GM10248 (cell line): ENCODE measurements around the gene CPM.

Source experiments
- CTCF ChIA-PET: fragments of 300-600 bp; sonication (Branson Sonifier 250); formaldehyde crosslinking; extraction: SDS; loops from one replicate; lab custom pipeline; 2021; ENCODE audit warnings: antibody characterized with exemption; lab: Yijun Ruan, JAX
- POLR2A ChIA-PET: fragments of 350-650 bp; sonication (Branson Sonifier 250); formaldehyde crosslinking; extraction: SDS; loops from one replicate; lab custom pipeline; 2020; ENCODE audit warnings: antibody characterized with exemption; lab: Yijun Ruan, JAX
- DNase-seq: peaks from one replicate; pipeline ENCODE4 v3.0.0; 2012; ENCODE audit errors: extremely low spot score
- CTCF ChIP-seq: IDR thresholded peaks from 2 replicates; pipeline ENCODE4 v1.5.1; 2012; ENCODE audit warnings: mild to moderate bottlenecking, low read depth; ENCODE audit errors: extremely low read depth, missing control alignments, control extremely low read depth

CPM gene

GRCh38 chr12:68944296-68945076 is 11.5 kb upstream of the CPM start:
- DNase-seq: no peak
- POLR2A ChIA-PET: no interaction called here
- TF ChIP-seq CTCF: no peak
- CTCF ChIA-PET: interaction anchor here (1.4 kb wide), 1 partner anchor 8 kb away, joined by 3 read pairs; no protein-coding TSS in a partner anchor

GRCh38 chr12:68943848-68944247 is 10.9 kb upstream of the CPM start:
- ChIA-PET CTCF (interaction anchor here (1.3 to 1.4 kb wide), 3 partner anchors 8 to 24 kb away, joined by 3 to 5 read pairs (median 3); no protein-coding TSS in a partner anchor), POLR2A (no interaction called here)
- TF ChIP-seq CTCF: no peak
- no peak for DNase-seq

GRCh38 chr12:68940731-68941130 is 7.8 kb upstream of the CPM start:
- DNase-seq: no peak
- TF ChIP-seq CTCF: no peak
- ChIA-PET CTCF (no interaction called here), POLR2A (no interaction called here)

- ChIA-PET POLR2A (no interaction called here), CTCF (no interaction called here)
- no peak for DNase-seq
- TF ChIP-seq CTCF: no peak
Observed at GRCh38 chr12:68939505-68939904, 6.5 kb upstream of the CPM start.

- DNase-seq: no peak
- ChIA-PET POLR2A (no interaction called here), CTCF (no interaction called here)
- TF ChIP-seq CTCF: no peak
Observed at GRCh38 chr12:68934392-68934791, 1.4 kb upstream of the CPM start.

GRCh38 chr12:68932128-68932960 is 627 bp downstream of the CPM start:
- POLR2A ChIA-PET: no interaction called here
- CTCF ChIA-PET: interaction anchor here (1.2 kb wide), 1 partner anchor 18 kb away, joined by 3 read pairs; no protein-coding TSS in a partner anchor
- peak; percentile 32 for DNase-seq
- no peak for TF ChIP-seq CTCF
